Smooth muscle cell (in vitro differentiated cells): ENCODE results near the gene CBY1. TPM values are rescaled to one million over a fixed set of nuclear protein-coding genes. Genes with fewer than 3 reads are reported as not detected.
"Not testable (repeated sequence)": the region's sequence is repeated elsewhere in the genome, so short reads cannot be mapped to it uniquely, and the experiment has no call there.

Source experiments
- DNase-seq: peaks from one replicate; lab custom pipeline; 2025; ENCODE audit not compliant: unreplicated experiment; lab: John Stamatoyannopoulos, UW
- H2AFZ ChIP-seq: fragments of 200-600 bp; sonication (generic); 2 replicates; pipeline ENCODE4 v1.6.0; 2016; ENCODE audit warnings: antibody characterized with exemption, low read depth, mild to moderate bottlenecking
- H3F3A ChIP-seq: fragments of 200-600 bp; sonication (generic); 2 replicates; pipeline ENCODE4 v1.6.0; 2017; ENCODE audit warnings: antibody characterized with exemption, low read depth
- H3K27ac ChIP-seq: fragments of 200-600 bp; sonication (generic); 2 replicates; pipeline ENCODE4 v1.5.1; 2016; ENCODE audit warnings: low read depth, mild to moderate bottlenecking
- H3K27me3 ChIP-seq: fragments of 200-600 bp; sonication (generic); 2 replicates; pipeline ENCODE4 v1.6.1; 2016; ENCODE audit warnings: low read depth, mild to moderate bottlenecking
- H3K36me3 ChIP-seq: fragments of 200-600 bp; sonication (generic); 2 replicates; pipeline ENCODE4 v1.5.1; 2016; ENCODE audit warnings: low read depth
- H3K4me1 ChIP-seq: fragments of 200-600 bp; sonication (generic); 2 replicates; pipeline ENCODE4 v1.5.1; 2016; ENCODE audit warnings: low read depth
- H3K4me2 ChIP-seq: fragments of 200-600 bp; sonication (generic); 2 replicates; pipeline ENCODE4 v1.6.0; 2016; ENCODE audit warnings: mild to moderate bottlenecking
- H3K4me3 ChIP-seq: fragments of 200-600 bp; sonication (generic); 2 replicates; pipeline ENCODE4 v1.5.1; 2016; ENCODE audit warnings: mild to moderate bottlenecking
- H3K79me2 ChIP-seq: fragments of 200-600 bp; sonication (generic); 2 replicates; pipeline ENCODE4 v1.6.0; 2016; ENCODE audit warnings: low read depth, mild to moderate bottlenecking
- H3K9ac ChIP-seq: fragments of 200-600 bp; sonication (generic); 2 replicates; pipeline ENCODE4 v1.6.0; 2016; ENCODE audit warnings: low read depth
- H3K9me3 ChIP-seq: fragments of 200-600 bp; sonication (generic); replicated peaks from 2 replicates; pipeline ENCODE4 v1.5.1; 2016; ENCODE audit warnings: low read depth
- H4K20me1 ChIP-seq: fragments of 200-600 bp; sonication (generic); 2 replicates; pipeline ENCODE4 v1.6.0; 2016; ENCODE audit warnings: low read depth
- CTCF ChIP-seq: fragments of 200-600 bp; sonication (generic); IDR thresholded peaks from 2 replicates; pipeline ENCODE4 v1.5.1; 2017; ENCODE audit warnings: borderline replicate concordance, mild to moderate bottlenecking, antibody characterized with exemption; ENCODE audit not compliant: insufficient read depth, poor library complexity, severe bottlenecking
- WGBS: methylation state at CpG from one replicate; pipeline ENCODE4 v1.1.7; 2016; ENCODE audit warnings: low lambda C conversion rate; 5-methylcytosine and 5-hydroxymethylcytosine counted together
- polyA plus RNA-seq: library from polyadenylated mRNA; unstranded; fragments of >200 nt; fragmentation: Nextera tagmentation; extraction: Ambion mirVana; gene quantifications from 2 replicates; pipeline ENCODE4 v1.2.1, GENCODE V29; 2016
- total RNA-seq: library from RNA; depleted of rRNA; stranded (reverse); fragments of >200 nt; gene quantifications from 2 replicates; pipeline ENCODE4 v1.2.3, GENCODE V29; 2014

The CBY1 gene
- total and polyA plus RNA-seq, 2 experiments from 2014 or later = 12.3 to 52.9 TPM

GRCh38 chr22:38614332-38615063 is 41.9 kb upstream of the CBY1 start:
- H3K27me3 ChIP-seq = no peaks in the 10 kb centered on the region
- no peak overlapping the region for H3K4me3 ChIP-seq
- H3K4me1 ChIP-seq = no peaks in the 10 kb centered on the region
- no peak overlapping the region for H3K4me2 ChIP-seq
- WGBS = 60% methylated on average over 4 of the region's 4 CpGs
- no peaks in the 10 kb centered on the region for H3K9me3 ChIP-seq
- TF ChIP-seq CTCF = no peak
- no peak overlapping the region for H3K27ac ChIP-seq
- H3F3A ChIP-seq = no peaks in the 10 kb centered on the region
- H3K9ac ChIP-seq = no peak overlapping the region
- H2AFZ ChIP-seq = no peak overlapping the region
- no peak for DNase-seq
- H4K20me1 ChIP-seq = no peaks in the 10 kb centered on the region
- peaks cover 8% of the 10 kb centered on the region for H3K36me3 ChIP-seq
- H3K79me2 ChIP-seq = no peaks in the 10 kb centered on the region

GRCh38 chr22:38615064-38615405 is 41.4 kb upstream of the CBY1 start:
- not testable (repeated sequence) for H3K9ac ChIP-seq, H3F3A ChIP-seq, H4K20me1 ChIP-seq, H3K36me3 ChIP-seq, H3K4me2 ChIP-seq, H3K79me2 ChIP-seq, H3K27ac ChIP-seq, H3K27me3 ChIP-seq, H3K9me3 ChIP-seq, H3K4me1 ChIP-seq, DNase-seq, H3K4me3 ChIP-seq, H2AFZ ChIP-seq
- WGBS = 91% methylated on average over 9 of the region's 9 CpGs

- H4K20me1 ChIP-seq = no peaks in the 10 kb centered on the region
- no peak overlapping the region for H3K4me2 ChIP-seq
- peaks cover 8% of the 10 kb centered on the region for H3K36me3 ChIP-seq
- WGBS = 92% methylated on average over 1 of the region's 1 CpG
- no peaks in the 10 kb centered on the region for H3K4me1 ChIP-seq
- H3K27ac ChIP-seq = no peak overlapping the region
- H3K9me3 ChIP-seq = no peaks in the 10 kb centered on the region
- H3K79me2 ChIP-seq = no peaks in the 10 kb centered on the region
- no peaks in the 10 kb centered on the region for H3F3A ChIP-seq
- no peak overlapping the region for H3K4me3 ChIP-seq
- H3K9ac ChIP-seq = no peak overlapping the region
- no peak overlapping the region for H2AFZ ChIP-seq
- no peak for TF ChIP-seq CTCF
- no peaks in the 10 kb centered on the region for H3K27me3 ChIP-seq
- no peak for DNase-seq
These were observed 38.2 kb upstream of the CBY1 start for GRCh38 chr22:38618258-38618657.

GRCh38 chr22:38618682-38619081 is 37.8 kb upstream of the CBY1 start:
- no peak overlapping the region for H3K9ac ChIP-seq
- H2AFZ ChIP-seq = no peak overlapping the region
- TF ChIP-seq CTCF = no peak
- WGBS = 93% methylated on average over 2 of the region's 2 CpGs
- H3K36me3 ChIP-seq = peaks cover 8% of the 10 kb centered on the region
- H3F3A ChIP-seq = no peaks in the 10 kb centered on the region
- no peak overlapping the region for H3K4me2 ChIP-seq
- no peak for DNase-seq
- H3K79me2 ChIP-seq = no peaks in the 10 kb centered on the region
- H3K9me3 ChIP-seq = no peaks in the 10 kb centered on the region
- H4K20me1 ChIP-seq = no peaks in the 10 kb centered on the region
- no peak overlapping the region for H3K4me3 ChIP-seq
- no peaks in the 10 kb centered on the region for H3K27me3 ChIP-seq
- H3K27ac ChIP-seq = no peak overlapping the region
- H3K4me1 ChIP-seq = no peaks in the 10 kb centered on the region
